ENCODE data around the gene RETN. TPM values are rescaled to one million over a fixed set of nuclear protein-coding genes. Genes with fewer than 3 reads are reported as not detected.

RETN gene
- polyA plus RNA-seq, 12 donors = 1.2 to 6.2 (median 1.8) TPM; not detected in 2

DNA sequence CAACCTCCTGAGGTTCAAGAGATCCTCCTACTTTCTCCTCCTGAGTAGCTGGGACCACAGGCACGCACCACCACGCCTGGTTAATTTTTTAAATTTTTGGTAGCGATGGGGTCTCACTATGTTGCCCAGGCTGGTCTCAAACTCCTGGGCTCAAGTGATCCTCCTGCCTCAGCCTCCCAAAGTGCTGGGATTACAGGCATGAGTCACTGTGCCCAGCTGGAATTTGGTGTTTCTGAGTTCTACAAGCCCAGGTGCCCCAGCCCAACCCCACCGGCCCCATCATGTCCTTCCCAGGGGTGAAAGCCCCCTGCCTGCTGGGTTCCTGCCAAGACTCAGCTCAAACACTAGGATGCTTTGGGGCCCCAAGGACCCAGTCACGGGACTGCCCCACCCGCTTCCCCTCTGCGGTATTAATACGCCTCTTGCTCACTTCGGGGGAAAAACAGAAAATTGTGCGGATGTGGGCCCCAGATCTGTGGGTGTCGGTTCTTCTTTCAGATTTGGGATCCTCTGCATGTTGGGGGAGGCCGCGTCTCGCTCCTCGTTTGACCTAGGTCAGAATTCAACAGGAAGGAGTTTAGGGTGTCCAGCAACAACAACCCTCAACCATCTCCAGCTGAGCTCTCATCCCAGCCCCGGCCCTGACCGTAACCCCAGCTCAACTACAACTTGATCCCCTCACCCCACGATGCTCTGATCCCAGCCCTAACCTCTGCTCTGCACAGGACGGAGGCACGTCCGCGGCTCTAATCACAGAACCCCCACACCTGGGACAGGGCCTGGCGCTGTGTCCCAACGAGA is 36.7 kb downstream of the RETN start:
- peak; percentile 22 for DNase-seq

- DNase-seq = no peak
Observed at GRCh38 chr19:7706188-7706954, 37.5 kb downstream of the RETN start.

GRCh38 chr19:7706955-7707456 is 38.2 kb downstream of the RETN start:
- DNase-seq = no peak

GRCh38 chr19:7709932-7710460 is 41.1 kb downstream of the RETN start:
- no peak for DNase-seq

GRCh38 chr19:7710616-7711015 is 41.8 kb downstream of the RETN start:
- DNase-seq = no peak

GRCh38 chr19:7715671-7716070 is 46.8 kb downstream of the RETN start:
- no peak for DNase-seq

- no peak for DNase-seq
Observed at GRCh38 chr19:7716762-7717161, 47.9 kb downstream of the RETN start.

DNA sequence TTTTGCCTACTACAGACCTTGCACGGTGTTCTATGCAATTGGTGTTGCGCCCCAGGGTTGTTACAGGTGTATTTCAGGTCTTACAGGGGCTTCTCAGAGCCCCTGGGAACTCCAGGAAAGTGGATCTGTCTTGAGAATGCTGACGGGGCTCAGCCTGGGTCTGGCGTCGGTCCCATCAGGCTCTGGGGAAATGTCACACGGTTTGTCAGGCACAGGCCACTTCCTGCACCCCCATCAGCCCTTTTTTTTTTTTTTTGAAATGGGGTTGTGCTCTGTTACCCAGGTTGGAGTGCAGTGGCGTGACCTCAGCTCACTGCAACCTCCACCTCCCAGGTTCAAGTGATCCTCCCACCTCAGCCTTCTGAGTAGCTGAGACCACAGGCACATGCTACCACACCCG is 49.8 kb downstream of the RETN start:
- DNase-seq = no peak

Other genes with a start within 250 kb of the RETN start
- gene PEX11G, start 180.0 kb upstream of the RETN start, polyA plus RNA-seq (ENCODE audit: insufficient read length in 12 of 12) = 1 to 10 TPM in 10 of 12 donors, not detected in 2; 1.9 to 3.1 (median 2.3) TPM
- gene ZNF358, start 152.9 kb upstream of the RETN start, polyA plus RNA-seq (ENCODE audit: insufficient read length in 12 of 12) = 10 to 100 TPM in 11 of 12 donors, not detected in 1; 30.7 to 89.4 (median 36.4) TPM
- gene MCOLN1, start 146.4 kb upstream of the RETN start, polyA plus RNA-seq (ENCODE audit: insufficient read length in 12 of 12) = 10 to 100 TPM in 10 of 12 donors, 1 to 10 TPM in 1, not detected in 1; 9.7 to 16.7 (median 10.8) TPM
- gene PNPLA6, start 133.3 kb upstream of the RETN start, polyA plus RNA-seq (ENCODE audit: insufficient read length in 12 of 12) = 10 to 100 TPM in 11 of 12 donors, not detected in 1; 19.3 to 47.1 (median 24.1) TPM
- gene CAMSAP3, start 73.2 kb upstream of the RETN start, polyA plus RNA-seq (ENCODE audit: insufficient read length in 12 of 12) = 1 to 10 TPM in 3 of 12 donors, under 1 TPM in 7, not detected in 2; 0.06 to 8.8 (median 0.33) TPM
- 10 to 100 TPM in 11 of 12 donors, not detected in 1; 17.4 to 32.6 (median 20.7) TPM for gene XAB2, start 39.5 kb upstream of the RETN start, polyA plus RNA-seq (ENCODE audit: insufficient read length in 12 of 12)
- 10 to 100 TPM in 11 of 12 donors, not detected in 1; 46.7 to 76.9 (median 63.3) TPM for gene PET100, start 39.3 kb upstream of the RETN start, polyA plus RNA-seq (ENCODE audit: insufficient read length in 12 of 12)
- under 1 TPM in 3 of 12 donors, not detected in 9; 0.16 to 0.66 (median 0.40) TPM for gene PCP2, start 35.3 kb upstream of the RETN start, polyA plus RNA-seq (ENCODE audit: insufficient read length in 12 of 12)
- gene STXBP2, start 31.9 kb upstream of the RETN start, polyA plus RNA-seq (ENCODE audit: insufficient read length in 12 of 12) = 10 to 100 TPM in 2 of 12 donors, 1 to 10 TPM in 9, not detected in 1; 2.9 to 31.2 (median 4.1) TPM
- under 1 TPM in 6 of 12 donors, not detected in 6; 0.11 to 0.94 (median 0.26) TPM for gene MCEMP1, start 8.0 kb downstream of the RETN start, polyA plus RNA-seq (ENCODE audit: insufficient read length in 12 of 12)
- gene TRAPPC5, start 11.8 kb downstream of the RETN start, polyA plus RNA-seq (ENCODE audit: insufficient read length in 12 of 12) = 10 to 100 TPM in 11 of 12 donors, not detected in 1; 24.1 to 50.8 (median 29.3) TPM
- gene FCER2, start 33.1 kb downstream of the RETN start, polyA plus RNA-seq (ENCODE audit: insufficient read length in 12 of 12) = 1 to 10 TPM in 1 of 12 donors, under 1 TPM in 9, not detected in 2; 0.27 to 1.8 (median 0.43) TPM
- under 1 TPM in 5 of 12 donors, not detected in 7; 0.19 to 0.47 (median 0.24) TPM for gene CLEC4G, start 63.1 kb downstream of the RETN start, polyA plus RNA-seq (ENCODE audit: insufficient read length in 12 of 12)
- gene CD209, start 78.5 kb downstream of the RETN start, polyA plus RNA-seq (ENCODE audit: insufficient read length in 12 of 12) = 1 to 10 TPM in 11 of 12 donors, not detected in 1; 2.2 to 6.3 (median 3.5) TPM
- 1 to 10 TPM in 1 of 12 donors, under 1 TPM in 3, not detected in 8; 0.13 to 1.1 (median 0.40) TPM for gene CLEC4M, start 94.2 kb downstream of the RETN start, polyA plus RNA-seq (ENCODE audit: insufficient read length in 12 of 12)
- gene EVI5L, start 161.2 kb downstream of the RETN start, polyA plus RNA-seq (ENCODE audit: insufficient read length in 12 of 12) = 10 to 100 TPM in 11 of 12 donors, not detected in 1; 10.6 to 15.6 (median 12.4) TPM
- gene PRR36, start 205.3 kb downstream of the RETN start, polyA plus RNA-seq (ENCODE audit: insufficient read length in 12 of 12) = 1 to 10 TPM in 2 of 12 donors, under 1 TPM in 9, not detected in 1; 0.16 to 2.9 (median 0.22) TPM
- gene LRRC8E, start 219.5 kb downstream of the RETN start, polyA plus RNA-seq (ENCODE audit: insufficient read length in 12 of 12) = 1 to 10 TPM in 1 of 12 donors, under 1 TPM in 6, not detected in 5; 0.12 to 1.2 (median 0.41) TPM
- gene MAP2K7, start 234.8 kb downstream of the RETN start, polyA plus RNA-seq (ENCODE audit: insufficient read length in 12 of 12) = 10 to 100 TPM in 11 of 12 donors, not detected in 1; 16.3 to 37.0 (median 18.9) TPM
- gene TGFBR3L, start 245.8 kb downstream of the RETN start, polyA plus RNA-seq (ENCODE audit: insufficient read length in 12 of 12) = under 1 TPM in 5 of 12 donors, not detected in 7; 0.21 to 0.60 (median 0.41) TPM

All from muscle of arm (tissue), 12 donors.